HEK293 (cell line): Measurements from ENCODE around the gene NOXO1.

Experiments used
- CTCF ChIA-PET: fragments of 350-600 bp; formaldehyde crosslinking; extraction: SDS; loops from one replicate; lab custom pipeline; 2021; ENCODE audit warnings: antibody characterized with exemption; lab: Yijun Ruan, JAX
- POLR2A ChIA-PET: fragments of 300-600 bp; formaldehyde crosslinking; extraction: SDS; loops from one replicate; lab custom pipeline; 2020; ENCODE audit warnings: antibody characterized with exemption, inconsistent platforms; lab: Yijun Ruan, JAX
- H3K27ac ChIP-seq: fragments of 200-500 bp; sonication (Bioruptor generic); 2 replicates; pipeline ENCODE4 v1.5.1; 2014; ENCODE audit warnings: low read depth, low read length, control low read depth, inconsistent platforms; ENCODE audit errors: extremely low read depth
- H3K36me3 ChIP-seq, 2 experiments: fragments of 200-500 bp in 1 of 2; sonication (Bioruptor generic) in 1 of 2; 1 replicate in 1 of 2; 2 replicates in 1 of 2; pipeline ENCODE4 v1.5.1; 2014 to 2017; ENCODE audit warnings: inconsistent platforms in 2 of 2, low read length in 2 of 2; ENCODE audit not compliant: control insufficient read depth in 2 of 2, insufficient read depth in 1 of 2
- H3K4me1 ChIP-seq: fragments of 200-500 bp; sonication (Bioruptor generic); 2 replicates; pipeline ENCODE4 v1.5.1; 2014; ENCODE audit warnings: mild to moderate bottlenecking, low read length, inconsistent platforms; ENCODE audit not compliant: control insufficient read depth, insufficient read depth
- H3K4me3 ChIP-seq: 2 replicates; pipeline ENCODE4 v1.5.1; 2011; ENCODE audit warnings: low read depth, mild to moderate bottlenecking, control low read depth, low read length, moderate library complexity
- H3K9me3 ChIP-seq: fragments of 200-500 bp; sonication (Bioruptor generic); 2 replicates; pipeline ENCODE4 v1.5.1; 2014; ENCODE audit warnings: low read depth, low read length, inconsistent platforms; ENCODE audit not compliant: control insufficient read depth, insufficient read depth
- GLI2 ChIP-seq: fragments of 450-650 bp; formaldehyde crosslinking; IDR thresholded peaks from 2 replicates; pipeline ENCODE4; 2017; ENCODE audit warnings: missing biosample characterization, missing genetic modification characterization, low read depth, borderline replicate concordance
- KLF7 ChIP-seq: fragments of 450-650 bp; formaldehyde crosslinking; IDR thresholded peaks from 2 replicates; pipeline ENCODE4 v1.5.1; 2016; ENCODE audit warnings: missing biosample characterization, missing genetic modification characterization, borderline replicate concordance
- KLF8 ChIP-seq: fragments of 450-650 bp; formaldehyde crosslinking; IDR thresholded peaks from 2 replicates; pipeline ENCODE4 v1.5.1; 2016; ENCODE audit warnings: missing biosample characterization, missing genetic modification characterization
- OSR2 ChIP-seq: fragments of 450-650 bp; formaldehyde crosslinking; IDR thresholded peaks from 2 replicates; pipeline ENCODE4 v1.5.1; 2016; ENCODE audit warnings: missing biosample characterization, missing genetic modification characterization
- PRDM6 ChIP-seq: fragments of 450-650 bp; formaldehyde crosslinking; IDR thresholded peaks from 2 replicates; pipeline ENCODE4 v1.5.1; 2017; ENCODE audit warnings: missing biosample characterization, missing genetic modification characterization
- SETDB1 ChIP-seq: IDR thresholded peaks from one replicate; pipeline ENCODE4 v1.6.1; 2017; ENCODE audit warnings: mild to moderate bottlenecking, low read length, moderate library complexity, mixed read lengths; ENCODE audit not compliant: insufficient read length
- ZBTB26 ChIP-seq: fragments of 450-650 bp; formaldehyde crosslinking; optimal IDR thresholded peaks from 2 replicates; pipeline ENCODE3; 2016; ENCODE audit warnings: missing biosample characterization, mild to moderate bottlenecking, missing genetic modification characterization
- ZFHX2 ChIP-seq: fragments of 450-650 bp; formaldehyde crosslinking; conservative IDR thresholded peaks from 2 replicates; pipeline ENCODE4 v1.5.1; 2016; ENCODE audit warnings: missing biosample characterization, missing genetic modification characterization
- ZFP41 ChIP-seq: fragments of 450-650 bp; formaldehyde crosslinking; IDR thresholded peaks from 2 replicates; pipeline ENCODE4 v1.5.1; 2016; ENCODE audit warnings: missing biosample characterization, missing genetic modification characterization, borderline replicate concordance
- ZNF18 ChIP-seq: fragments of 450-650 bp; formaldehyde crosslinking; IDR thresholded peaks from 2 replicates; pipeline ENCODE4 v1.5.1; 2016; ENCODE audit warnings: missing biosample characterization, missing genetic modification characterization
- ZNF19 ChIP-seq: fragments of 450-650 bp; formaldehyde crosslinking; IDR thresholded peaks from 2 replicates; pipeline ENCODE4; 2016; ENCODE audit warnings: missing biosample characterization, missing genetic modification characterization, low read depth
- ZNF214 ChIP-seq: fragments of 450-650 bp; formaldehyde crosslinking; IDR thresholded peaks from 2 replicates; pipeline ENCODE4 v1.5.1; 2017; ENCODE audit warnings: missing biosample characterization, mild to moderate bottlenecking, missing genetic modification characterization, borderline replicate concordance
- ZNF292 ChIP-seq: fragments of 450-650 bp; formaldehyde crosslinking; IDR thresholded peaks from 2 replicates; pipeline ENCODE4 v1.5.1; 2016; ENCODE audit warnings: low read depth, missing biosample characterization, missing genetic modification characterization, borderline replicate concordance
- ZNF426 ChIP-seq: fragments of 450-650 bp; formaldehyde crosslinking; IDR thresholded peaks from 2 replicates; pipeline ENCODE4 v1.5.1; 2017; ENCODE audit warnings: missing biosample characterization, missing genetic modification characterization, mild to moderate bottlenecking, inconsistent platforms, moderate library complexity
- ZNF571 ChIP-seq: fragments of 450-650 bp; formaldehyde crosslinking; IDR thresholded peaks from 2 replicates; pipeline ENCODE4 v1.5.0; 2017; ENCODE audit warnings: missing biosample characterization, missing genetic modification characterization
- ZNF610 ChIP-seq: fragments of 450-650 bp; formaldehyde crosslinking; IDR thresholded peaks from 2 replicates; pipeline ENCODE4 v1.5.1; 2016; ENCODE audit warnings: missing biosample characterization, missing genetic modification characterization, borderline replicate concordance
- ZNF660 ChIP-seq: fragments of 450-650 bp; IDR thresholded peaks from 2 replicates; pipeline ENCODE4 v1.5.1; 2018; ENCODE audit warnings: missing biosample characterization, mild to moderate bottlenecking, missing genetic modification characterization
- ZNF837 ChIP-seq: fragments of 450-650 bp; formaldehyde crosslinking; IDR thresholded peaks from 2 replicates; pipeline ENCODE4 v1.5.1; 2016; ENCODE audit warnings: missing biosample characterization, missing genetic modification characterization
- TF ChIP-seq, protein P1 (sequence below): fragments of 450-650 bp; formaldehyde crosslinking; IDR thresholded peaks from 2 replicates; pipeline ENCODE4 v1.5.1; 2016; ENCODE audit warnings: missing biosample characterization, missing genetic modification characterization
- TF ChIP-seq, protein P2 (sequence below): fragments of 450-650 bp; formaldehyde crosslinking; IDR thresholded peaks from 2 replicates; pipeline ENCODE4 v1.5.1; 2016; ENCODE audit warnings: missing biosample characterization, missing genetic modification characterization

NOXO1 gene

GRCh38 chr16:1989209-1990100, 8.2 kb upstream of the NOXO1 start, which contains the start of gene SYNGR3 (continued):
- peak; percentile 18; the same call in 1 of the 2 replicates for TF ChIP-seq OSR2 (tag by site-specific recombination)

- Histone ChIP-seq H3K9me3 (no peaks in the 10 kb centered on the region), H3K4me1 (peaks cover 10% of the 10 kb centered on the region), H3K36me3 (peaks cover 0 to 22% of the 10 kb centered on the region in 2 experiments; a peak in 1 of 3 replicates), H3K27ac (no peak overlapping the region), H3K4me3 (no peak overlapping the region)
- no peak for TF ChIP-seq ZNF426 (tag by site-specific recombination)
- TF ChIP-seq ZNF19 (tag by site-specific recombination), result no peak
- no peak for TF ChIP-seq KLF7 (tag by site-specific recombination)
- TF ChIP-seq ZNF214 (tag by site-specific recombination), result no peak
- TF ChIP-seq ZFHX2 (tag by site-specific recombination), result no peak
- TF ChIP-seq ZNF610 (tag by site-specific recombination), result no peak
- no peak for TF ChIP-seq GLI2 (tag by site-specific recombination)
- TF ChIP-seq KLF8 (tag by site-specific recombination), result no peak
- TF ChIP-seq ZNF571 (tag by site-specific recombination), result no peak
- no peak for TF ChIP-seq ZBTB26
- TF ChIP-seq, protein P1, sequence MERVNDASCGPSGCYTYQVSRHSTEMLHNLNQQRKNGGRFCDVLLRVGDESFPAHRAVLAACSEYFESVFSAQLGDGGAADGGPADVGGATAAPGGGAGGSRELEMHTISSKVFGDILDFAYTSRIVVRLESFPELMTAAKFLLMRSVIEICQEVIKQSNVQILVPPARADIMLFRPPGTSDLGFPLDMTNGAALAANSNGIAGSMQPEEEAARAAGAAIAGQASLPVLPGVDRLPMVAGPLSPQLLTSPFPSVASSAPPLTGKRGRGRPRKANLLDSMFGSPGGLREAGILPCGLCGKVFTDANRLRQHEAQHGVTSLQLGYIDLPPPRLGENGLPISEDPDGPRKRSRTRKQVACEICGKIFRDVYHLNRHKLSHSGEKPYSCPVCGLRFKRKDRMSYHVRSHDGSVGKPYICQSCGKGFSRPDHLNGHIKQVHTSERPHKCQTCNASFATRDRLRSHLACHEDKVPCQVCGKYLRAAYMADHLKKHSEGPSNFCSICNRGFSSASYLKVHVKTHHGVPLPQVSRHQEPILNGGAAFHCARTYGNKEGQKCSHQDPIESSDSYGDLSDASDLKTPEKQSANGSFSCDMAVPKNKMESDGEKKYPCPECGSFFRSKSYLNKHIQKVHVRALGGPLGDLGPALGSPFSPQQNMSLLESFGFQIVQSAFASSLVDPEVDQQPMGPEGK (tag by site-specific recombination), result no peak
- TF ChIP-seq ZNF292, result no peak
- CTCF ChIA-PET, result interaction anchor here (1.4 to 4.5 kb wide), 2 partner anchors 17 to 123 kb away, joined by 3 to 28 read pairs; no protein-coding TSS in a partner anchor
- POLR2A ChIA-PET, result interaction anchor here (0.6 to 6.3 kb wide), 5 partner anchors 9 to 217 kb away, joined by 3 to 46 read pairs (median 4); partner anchors contain the start of genes RPS2 and TRAF7
Observed at GRCh38 chr16:1987198-1987597, 5.9 kb upstream of the NOXO1 start.

- Histone ChIP-seq H3K27ac (no peak overlapping the region), H3K4me3 (no peak overlapping the region; the same call in 1 of the 2 replicates), H3K4me1 (peaks cover 9% of the 10 kb centered on the region), H3K9me3 (no peaks in the 10 kb centered on the region), H3K36me3 (peaks cover 0 to 22% of the 10 kb centered on the region in 2 experiments; a peak in 1 of 3 replicates)
- ChIA-PET CTCF (interaction anchor here (0.8 to 4.5 kb wide), 4 partner anchors 19 to 156 kb away, joined by 3 to 28 read pairs (median 4); no protein-coding TSS in a partner anchor), POLR2A (interaction anchor here (1.2 to 6.3 kb wide), 5 partner anchors 10 to 170 kb away, joined by 3 to 46 read pairs (median 4); partner anchors contain the start of genes RPS2 and TRAF7)
- no peak for TF ChIP-seq ZNF837 (tag by site-specific recombination)
- no peak for TF ChIP-seq PRDM6 (tag by site-specific recombination)
- no peak for TF ChIP-seq ZFP41 (tag by site-specific recombination)
- TF ChIP-seq, protein P1 (tag by site-specific recombination), result no peak
- TF ChIP-seq, protein P2, sequence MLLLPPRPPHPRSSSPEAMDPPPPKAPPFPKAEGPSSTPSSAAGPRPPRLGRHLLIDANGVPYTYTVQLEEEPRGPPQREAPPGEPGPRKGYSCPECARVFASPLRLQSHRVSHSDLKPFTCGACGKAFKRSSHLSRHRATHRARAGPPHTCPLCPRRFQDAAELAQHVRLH, result no peak
- no peak for TF ChIP-seq ZNF660 (tag by site-specific recombination)
- no peak for TF ChIP-seq SETDB1
- TF ChIP-seq ZNF18 (tag by site-specific recombination), result no peak
Observed at GRCh38 chr16:1985466-1986150, 4.3 kb upstream of the NOXO1 start.
